ENCODE data around the gene BEAN1.

The BEAN1 gene, protein sequence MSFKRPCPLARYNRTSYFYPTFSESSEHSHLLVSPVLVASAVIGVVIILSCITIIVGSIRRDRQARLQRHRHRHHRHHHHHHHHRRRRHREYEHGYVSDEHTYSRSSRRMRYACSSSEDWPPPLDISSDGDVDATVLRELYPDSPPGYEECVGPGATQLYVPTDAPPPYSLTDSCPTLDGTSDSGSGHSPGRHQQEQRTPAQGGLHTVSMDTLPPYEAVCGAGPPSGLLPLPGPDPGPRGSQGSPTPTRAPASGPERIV

DNA sequence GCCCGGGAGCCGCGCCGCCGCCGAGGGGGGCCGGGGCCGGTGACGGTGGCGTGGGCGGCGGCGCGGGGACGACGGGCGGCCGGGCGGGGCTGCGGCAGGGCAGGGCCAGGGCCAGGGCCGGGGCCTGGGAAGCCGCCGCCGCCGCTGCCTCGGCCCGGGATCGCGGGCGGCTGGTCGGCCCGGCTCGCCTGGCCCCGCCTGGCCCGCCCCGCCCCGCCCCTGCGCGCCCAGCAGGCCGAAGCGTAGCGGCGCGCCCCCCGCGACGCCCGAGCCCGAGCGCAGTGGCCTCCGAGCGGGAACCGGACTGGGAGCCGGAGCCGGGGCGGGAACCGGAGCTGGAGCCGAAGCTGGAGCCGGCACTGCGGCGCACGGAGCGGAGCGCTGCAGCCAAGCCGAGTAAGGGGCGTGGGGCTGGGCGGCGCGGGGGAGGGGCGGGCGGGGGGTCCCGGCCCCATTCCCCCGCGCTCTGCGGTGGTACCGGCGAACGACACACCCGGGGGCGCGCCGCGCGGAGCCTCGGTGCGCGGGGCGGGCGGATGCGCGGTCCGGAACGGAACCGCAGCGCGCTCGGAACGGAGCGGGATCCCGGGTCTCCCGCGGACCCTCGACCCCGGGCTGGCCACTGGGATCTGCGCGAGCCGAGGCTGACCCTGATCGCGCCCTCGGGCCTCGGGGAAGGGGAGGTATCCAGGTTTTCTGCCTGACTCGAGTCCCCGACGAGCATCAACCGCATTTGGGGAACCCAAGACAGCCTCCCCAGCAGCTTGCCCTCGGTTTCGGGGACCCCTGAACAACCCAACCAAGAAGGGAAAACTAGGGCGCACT lies at the start of gene BEAN1:
TSS of gene BEAN1 (plus strand) at position 260 of the 825 bp plus-strand sequence. CDS start 10,382 bp downstream, outside the sequence.
- DNase-seq = no peak

DNA sequence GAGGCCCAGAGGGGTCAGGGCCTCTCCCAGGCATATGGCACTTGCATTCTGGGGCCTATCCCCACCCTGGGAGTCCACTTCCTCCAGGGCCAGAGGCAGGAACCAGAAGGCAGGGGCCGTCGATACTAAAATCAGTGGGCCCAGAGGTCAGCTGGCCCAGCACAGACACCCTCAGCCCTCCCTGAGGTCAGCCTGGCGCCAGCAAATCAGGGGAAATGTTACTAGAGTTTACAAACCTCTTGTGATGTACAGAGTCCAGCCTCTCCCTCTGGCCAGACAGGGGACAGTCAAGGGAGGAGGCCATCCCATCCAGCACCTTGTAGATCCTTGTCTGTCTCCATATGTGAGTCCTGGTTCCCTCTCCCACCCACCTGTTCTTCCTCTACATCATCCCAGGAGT lies 49.8 kb upstream of the BEAN1 start:
- DNase-seq = no peak

DNA sequence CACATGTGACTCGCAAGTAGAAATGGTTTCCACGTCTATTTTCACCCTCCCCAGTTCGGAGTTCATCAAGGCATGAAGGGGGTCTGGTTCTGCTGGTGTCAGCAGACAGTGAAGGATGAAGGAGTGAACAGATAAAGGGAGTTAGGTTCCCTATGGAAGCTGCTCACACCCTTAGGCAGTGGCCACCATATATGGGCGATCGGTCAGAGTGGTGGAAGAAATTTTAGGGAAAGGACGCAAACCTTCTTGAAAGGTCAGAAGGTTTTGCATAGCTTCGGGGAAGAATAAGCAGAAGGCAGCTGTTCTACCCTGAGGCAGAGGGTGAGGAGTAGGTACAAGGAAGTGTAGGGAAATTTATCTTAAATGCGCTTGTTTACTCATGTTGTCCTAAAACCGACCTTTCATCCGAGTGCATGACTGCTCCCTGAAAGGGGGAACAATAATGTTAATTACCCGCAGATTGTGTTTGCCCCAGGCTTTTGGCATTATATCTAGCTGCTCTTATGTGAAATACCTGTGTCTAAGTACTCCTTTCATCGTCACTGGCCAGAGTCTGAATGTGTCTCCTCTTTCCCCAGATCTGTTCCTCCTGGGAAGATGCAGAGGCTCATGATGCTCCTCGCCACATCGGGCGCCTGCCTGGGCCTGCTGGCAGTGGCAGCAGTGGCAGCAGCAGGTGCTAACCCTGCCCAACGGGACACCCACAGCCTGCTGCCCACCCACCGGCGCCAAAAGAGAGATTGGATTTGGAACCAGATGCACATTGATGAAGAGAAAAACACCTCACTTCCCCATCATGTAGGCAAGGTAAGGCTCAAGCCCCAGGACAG lies 48.1 kb upstream of the BEAN1 start:
- DNase-seq = no peak

DNA sequence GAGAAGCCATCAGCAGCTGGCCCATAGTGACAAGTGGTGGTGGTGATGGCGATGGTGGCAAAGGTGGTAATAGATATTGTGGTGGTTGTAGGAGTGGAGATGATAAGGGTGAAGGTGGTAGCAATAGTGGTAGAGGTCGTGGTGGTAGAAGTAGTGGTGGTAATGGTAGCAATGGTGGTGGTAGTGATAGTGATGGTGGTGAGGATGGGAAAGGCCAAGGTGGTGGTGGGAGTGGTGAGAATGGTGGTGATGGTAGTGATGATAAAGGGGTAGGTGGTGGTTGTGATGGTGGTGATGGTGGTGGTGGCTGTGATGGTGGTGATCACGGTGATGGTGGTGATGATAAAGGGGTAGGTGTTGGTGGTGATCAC lies 47.5 kb upstream of the BEAN1 start:
- DNase-seq = no peak

DNA sequence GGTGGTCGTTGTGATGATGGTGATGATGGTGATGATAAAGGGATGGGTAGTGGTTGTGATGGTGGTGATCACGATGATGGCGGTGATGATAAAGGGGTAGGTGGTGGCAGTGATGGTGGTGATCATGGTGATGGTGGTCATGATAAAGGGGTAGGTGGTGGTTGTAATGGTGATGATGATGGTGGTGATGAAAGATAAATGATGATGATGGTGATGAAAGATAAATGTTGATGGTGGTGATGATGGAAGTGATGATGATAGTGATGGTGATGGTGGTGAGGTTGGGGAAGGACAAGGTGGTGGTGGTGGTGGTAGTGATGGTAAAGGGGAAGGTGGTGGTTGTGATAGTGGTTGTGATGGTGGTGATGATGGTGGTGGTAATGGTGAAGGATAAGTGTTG lies 46.7 kb upstream of the BEAN1 start:
- no peak for DNase-seq

DNA sequence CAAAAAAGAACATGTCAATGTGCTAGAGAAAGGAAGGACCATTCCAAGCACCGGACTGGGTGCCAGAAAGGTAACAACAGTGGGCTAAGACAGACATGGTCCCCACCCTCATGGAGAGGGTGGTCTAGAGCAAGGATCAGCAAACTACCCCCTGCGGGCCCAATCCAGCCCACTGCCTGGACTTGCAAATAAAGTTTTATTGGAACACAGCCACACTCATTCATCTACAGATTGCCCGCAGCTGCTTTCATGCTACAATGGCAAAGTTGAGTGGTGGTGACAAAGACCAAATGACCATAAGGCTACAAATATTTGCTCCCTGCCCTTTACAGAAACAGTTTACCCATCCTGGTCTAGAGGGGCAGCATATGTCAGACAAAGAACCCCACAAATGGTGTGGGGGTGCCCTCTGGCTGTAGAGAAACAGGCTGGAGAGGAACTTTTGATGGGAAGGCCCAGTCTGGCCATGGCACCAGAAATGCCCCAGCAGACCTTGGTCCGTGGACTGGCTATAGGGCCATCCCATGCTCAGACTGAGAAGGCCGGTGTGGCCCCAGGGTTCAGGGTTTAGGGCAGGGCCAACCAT lies 45.4 kb upstream of the BEAN1 start:
- DNase-seq = no peak

DNA sequence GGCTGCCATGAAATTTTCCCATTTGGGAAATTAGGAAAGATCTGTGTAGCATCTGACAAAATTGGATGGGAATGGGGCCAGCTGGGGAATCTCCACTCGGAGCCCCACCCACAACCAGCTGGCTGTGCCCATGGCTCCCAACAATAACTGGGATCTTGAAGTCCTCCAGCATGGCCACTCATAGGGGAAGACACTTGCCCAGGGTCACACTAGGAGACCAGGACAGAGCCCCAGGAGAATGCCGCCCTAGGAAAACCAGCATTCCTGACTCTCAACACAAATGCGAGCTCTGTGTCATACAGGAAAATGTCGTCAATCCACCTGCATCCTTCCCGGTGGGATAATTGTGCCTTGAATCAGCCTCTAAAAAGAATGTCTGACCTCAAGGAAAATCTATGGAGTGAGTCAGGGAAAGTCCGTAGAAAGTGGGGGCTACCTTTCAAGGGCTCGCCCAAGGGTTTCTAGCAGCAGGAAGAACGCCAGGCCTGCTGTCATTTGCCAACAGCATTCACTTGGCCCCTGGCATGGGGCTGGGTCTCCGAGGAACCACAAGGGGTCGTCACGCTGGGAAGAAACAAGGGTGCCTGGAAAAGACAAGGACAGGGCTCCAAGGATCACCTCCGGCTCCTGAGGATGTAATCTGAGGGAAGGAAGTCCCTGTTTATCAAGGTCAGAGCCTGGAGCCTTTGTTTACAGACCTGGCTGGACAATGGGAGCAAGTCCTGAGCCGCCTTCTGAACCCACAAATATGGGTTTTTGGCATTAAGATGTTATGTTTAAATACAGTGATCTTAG lies 44.7 kb upstream of the BEAN1 start:
- no peak for DNase-seq

DNA sequence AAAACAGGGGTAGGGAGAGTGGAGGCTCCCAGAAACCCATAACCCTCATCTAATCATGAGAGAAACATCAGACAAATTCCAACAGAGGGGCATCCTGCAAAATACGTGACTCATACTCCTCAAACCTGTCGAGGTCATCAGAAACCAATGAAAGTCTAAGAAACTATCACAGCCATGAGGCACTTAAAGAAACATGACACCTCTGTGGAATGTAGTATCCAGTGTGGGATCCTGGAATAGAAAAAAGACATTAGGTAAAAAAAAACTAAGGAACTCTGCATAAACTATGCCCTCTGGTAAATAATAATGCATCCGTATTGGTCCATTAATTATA lies 44.2 kb upstream of the BEAN1 start:
- DNase-seq = no peak

DNA sequence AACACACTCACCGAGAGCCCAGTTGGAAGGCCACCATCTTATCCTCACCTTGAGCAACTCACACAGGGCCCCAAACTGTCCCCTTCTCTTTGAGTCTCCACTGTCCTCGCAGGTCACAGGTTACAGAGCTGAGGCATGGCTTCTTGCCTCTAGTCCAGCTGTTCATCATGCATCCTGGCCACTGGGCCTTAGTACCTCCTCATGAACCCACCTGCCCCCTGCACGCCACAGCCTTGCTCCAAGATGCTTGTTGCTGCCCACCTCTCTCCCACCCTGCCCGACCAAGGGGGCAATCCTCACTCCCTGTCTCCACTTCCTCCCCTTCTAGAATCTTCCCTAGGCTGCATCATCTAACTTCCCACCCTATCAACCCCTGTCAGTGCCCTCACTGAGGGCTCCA lies 43.5 kb upstream of the BEAN1 start:
- DNase-seq = no peak

DNA sequence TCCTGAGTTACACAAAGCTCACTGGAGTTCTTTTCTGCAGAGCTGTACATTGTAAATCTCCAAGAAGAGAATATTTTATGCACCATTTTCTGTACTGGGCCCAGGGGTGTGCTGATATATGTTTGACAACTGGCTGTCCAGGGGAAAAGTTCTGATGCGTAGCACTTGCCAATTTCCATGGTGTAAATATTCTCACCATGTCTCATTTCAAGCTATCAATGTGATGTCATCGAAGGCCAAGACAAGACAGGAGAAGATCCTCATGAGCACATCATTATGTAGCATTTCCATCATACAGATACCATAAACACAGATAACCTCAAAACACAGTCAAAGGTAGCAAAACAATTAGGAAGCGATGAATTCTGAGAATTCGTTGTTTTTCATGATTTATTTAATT lies 41.7 kb upstream of the BEAN1 start:
- DNase-seq = no peak

DNA sequence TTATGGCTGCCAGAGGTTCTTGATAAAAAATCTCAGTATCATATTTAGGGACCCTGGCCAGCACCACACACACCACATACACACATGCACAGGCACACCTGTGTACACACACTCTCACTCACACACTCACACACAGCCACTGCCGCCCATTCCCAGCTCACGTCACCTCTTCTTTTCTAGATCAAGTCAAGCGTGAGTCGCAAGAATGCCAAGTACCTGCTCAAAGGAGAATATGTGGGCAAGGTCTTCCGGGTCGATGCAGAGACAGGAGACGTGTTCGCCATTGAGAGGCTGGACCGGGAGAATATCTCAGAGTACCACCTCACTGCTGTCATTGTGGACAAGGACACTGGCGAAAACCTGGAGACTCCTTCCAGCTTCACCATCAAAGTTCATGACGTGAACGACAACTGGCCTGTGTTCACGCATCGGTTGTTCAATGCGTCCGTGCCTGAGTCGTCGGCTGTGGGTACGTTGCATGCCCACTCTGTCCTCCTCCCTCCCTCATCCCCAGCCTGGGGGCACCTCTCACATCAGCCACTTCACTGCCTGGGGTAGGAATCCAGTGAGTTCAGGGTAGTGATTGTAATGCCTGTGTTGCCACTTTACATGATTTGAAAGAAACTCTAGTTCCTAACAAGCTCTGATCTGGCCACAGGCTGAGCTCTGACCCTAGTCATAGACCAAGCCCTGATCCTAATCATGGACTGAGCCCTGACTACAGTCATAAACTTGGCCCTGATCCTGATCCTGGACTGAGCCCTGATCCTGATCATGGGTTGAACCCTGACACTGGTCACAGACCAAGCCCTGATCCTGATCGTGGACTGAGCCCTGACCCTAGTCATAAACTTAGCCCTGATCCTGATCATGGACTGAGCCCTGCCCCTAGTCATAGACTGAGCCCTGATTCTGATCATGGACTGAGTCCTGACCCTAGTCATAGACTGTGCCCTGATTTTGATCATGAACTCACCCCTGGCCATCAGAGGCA lies 40.2 kb upstream of the BEAN1 start:
- no peak for DNase-seq

DNA sequence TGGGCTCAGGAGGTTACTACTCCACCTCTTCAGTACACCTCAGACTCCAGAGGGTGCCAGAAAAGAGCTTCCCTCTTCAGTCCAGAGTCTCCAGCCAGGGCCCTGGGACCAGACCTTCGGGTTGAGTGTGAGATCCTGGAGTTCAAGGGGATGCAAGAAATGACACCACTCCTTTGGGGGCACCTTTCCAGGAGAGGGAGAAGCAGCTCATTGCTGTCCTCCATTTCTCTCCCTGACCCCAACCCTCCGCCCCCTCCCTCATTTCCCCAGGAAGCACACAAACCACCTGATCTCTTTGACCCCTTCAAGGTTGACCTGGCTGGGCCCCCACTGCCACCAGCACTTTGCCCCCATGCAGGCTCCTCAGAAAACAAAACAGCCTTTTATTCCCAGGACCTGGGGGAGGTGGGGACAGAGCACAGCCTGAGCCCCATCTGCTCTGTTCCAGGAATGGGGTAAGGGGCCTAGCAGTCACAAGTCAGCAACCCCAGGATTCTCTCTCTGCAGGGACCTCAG lies 39.2 kb upstream of the BEAN1 start:
- DNase-seq = no peak

DNA sequence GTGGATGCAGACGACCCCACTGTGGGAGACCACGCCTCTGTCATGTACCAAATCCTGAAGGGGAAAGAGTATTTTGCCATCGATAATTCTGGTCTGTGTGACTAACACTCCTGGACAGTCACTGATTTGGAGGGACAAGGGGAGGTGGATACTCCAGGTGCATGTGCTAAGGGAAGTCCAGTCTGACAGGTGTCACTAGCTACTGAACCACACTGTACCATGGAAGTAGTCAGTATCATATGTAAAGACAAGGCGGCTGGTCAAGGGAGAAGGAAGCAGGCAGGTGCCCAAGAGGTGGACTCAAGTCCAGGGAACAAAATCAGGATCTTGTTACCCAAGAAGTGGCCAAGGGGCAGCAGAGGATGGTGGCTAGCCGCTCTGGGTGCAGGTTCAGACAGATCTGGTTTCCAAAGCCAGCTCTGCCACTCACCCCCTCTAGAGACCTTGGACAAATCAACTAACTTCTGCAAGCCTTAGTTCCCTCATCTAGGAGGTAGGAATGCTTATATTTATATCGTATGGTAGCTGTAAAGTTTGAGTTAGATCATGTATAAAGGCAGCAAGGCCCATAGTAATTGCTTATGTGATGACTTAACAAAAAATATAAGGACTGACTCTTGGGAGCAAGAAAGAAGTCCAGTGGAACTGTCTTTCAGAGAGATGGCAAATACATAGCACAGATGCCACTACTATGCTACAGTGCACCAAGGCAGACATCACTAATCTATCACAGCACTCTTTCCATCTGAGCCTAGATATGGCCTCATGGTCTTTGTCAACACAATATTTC lies 38.5 kb upstream of the BEAN1 start:
- DNase-seq = no peak

DNA sequence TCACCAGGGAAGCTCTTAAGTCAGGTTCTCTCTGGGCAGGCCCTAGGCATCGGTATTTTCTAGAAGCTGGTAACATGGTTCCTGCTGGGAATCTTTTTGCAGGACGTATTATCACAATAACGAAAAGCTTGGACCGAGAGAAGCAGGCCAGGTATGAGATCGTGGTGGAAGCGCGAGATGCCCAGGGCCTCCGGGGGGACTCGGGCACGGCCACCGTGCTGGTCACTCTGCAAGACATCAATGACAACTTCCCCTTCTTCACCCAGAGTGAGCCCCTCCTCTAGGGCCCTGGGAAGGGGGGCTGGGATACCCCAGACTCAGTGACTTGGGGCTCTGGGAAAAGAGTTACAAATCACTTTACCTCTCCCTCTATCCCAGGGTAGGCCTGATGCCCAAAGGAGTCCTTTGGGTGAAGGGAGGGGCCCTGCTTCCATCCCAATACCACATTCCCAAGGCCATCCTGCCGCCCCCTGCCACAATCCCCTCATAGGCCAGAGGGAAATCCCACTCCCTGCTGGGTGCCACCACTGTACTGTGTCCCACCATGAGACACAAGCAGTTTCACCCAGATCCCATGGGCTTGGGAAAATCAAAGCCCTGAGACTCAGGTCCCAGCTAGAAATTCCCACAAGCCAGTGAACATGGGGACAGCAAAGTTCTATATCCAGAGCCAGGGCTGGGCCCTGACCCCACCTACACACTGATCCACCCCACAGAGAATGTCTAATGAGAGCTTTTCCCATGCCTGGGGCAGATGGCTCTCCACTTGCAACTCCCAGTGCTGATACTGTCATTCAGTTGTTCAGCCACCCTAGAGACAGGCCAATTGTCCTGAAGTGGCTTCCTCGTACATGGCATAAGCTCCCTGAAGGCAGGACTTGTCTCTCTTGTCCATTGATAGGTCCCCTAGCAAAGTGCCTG lies 37.6 kb upstream of the BEAN1 start:
- no peak for DNase-seq

DNA sequence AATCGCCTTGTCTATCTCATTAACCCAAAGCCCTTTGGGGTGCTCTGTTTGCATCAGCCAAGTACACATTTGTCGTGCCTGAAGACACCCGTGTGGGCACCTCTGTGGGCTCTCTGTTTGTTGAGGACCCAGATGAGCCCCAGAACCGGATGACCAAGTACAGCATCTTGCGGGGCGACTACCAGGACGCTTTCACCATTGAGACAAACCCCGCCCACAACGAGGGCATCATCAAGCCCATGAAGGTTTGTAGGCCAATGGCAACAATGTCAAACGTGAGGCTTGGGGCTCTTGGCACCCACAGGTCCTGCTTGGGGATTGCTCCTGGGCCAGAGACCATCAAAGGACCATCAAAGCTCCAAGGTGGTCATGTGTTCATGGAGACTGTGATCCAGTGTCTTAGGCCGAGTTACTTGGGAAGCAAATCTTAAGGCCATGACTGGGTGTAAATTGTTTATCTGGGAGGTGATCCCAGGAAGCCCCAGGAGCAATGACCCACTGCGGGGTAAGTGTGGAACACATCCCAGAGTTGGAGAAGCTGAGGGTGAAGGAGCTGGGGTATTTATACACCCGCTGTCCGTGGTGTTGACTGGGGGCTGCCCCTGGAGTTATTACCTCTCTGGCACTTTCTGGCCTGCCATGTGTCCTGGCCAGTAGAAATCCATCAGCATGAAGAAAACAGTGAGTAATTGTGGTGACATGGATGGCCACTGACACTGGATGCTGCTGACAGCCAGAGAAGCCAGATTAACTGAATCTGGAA lies 36.6 kb upstream of the BEAN1 start:
- DNase-seq = no peak

DNA sequence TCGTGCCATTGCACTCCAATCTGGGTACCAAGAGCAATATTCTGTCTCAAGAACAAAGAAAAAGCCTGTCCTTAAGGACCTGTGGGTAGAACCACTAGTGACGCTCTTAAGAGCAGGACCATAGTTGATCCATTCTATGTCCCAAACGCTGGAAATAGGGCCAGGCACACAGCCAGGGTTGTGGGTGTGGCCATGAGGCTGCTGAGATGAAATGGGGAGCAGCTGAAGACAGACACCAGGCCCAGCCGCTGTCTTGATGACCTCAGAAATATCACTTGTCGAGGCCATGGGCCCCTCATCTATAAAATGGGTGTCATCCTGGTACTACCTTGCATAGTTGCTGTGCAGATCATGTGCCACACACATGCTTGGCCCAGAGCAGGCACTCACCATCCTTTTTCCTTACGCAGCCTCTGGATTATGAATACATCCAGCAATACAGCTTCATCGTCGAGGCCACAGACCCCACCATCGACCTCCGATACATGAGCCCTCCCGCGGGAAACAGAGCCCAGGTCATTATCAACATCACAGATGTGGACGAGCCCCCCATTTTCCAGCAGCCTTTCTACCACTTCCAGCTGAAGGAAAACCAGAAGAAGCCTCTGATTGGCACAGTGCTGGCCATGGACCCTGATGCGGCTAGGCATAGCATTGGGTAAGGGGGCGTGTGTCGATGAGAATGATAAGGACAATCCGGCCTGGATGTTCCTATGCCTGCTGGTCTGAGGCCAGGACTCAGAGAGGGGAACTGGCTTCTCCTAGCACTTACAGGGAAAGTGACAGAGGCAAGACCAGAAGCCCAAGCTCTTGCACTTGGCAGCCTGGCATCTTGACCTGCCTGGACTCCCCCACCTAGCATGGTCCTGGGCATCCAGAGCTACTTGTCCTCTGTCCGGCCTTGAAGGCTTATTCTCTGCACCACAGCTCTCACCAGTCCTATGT lies 35.1 kb upstream of the BEAN1 start:
- no peak for DNase-seq

Data from activated naive CD4-positive, alpha-beta T cell (primary cell).